Large intestine (tissue), 3 donors: ENCODE measurements around the gene DDX17. TPM values are rescaled to one million over a fixed set of nuclear protein-coding genes. Genes with fewer than 3 reads are reported as not detected.
"Not testable (repeated sequence)": the region's sequence is repeated elsewhere in the genome, so short reads cannot be mapped to it uniquely, and the experiment has no call there.

ENCODE experiments used
- DNase-seq, 2 donors: peaks; one replicate each; pipeline versions ENCODE4 v3.0.0 to v3.0.0-alpha.2; 2013
- H3K27ac ChIP-seq: one replicate; pipeline ENCODE4 v1.5.1; 2013; ENCODE audit warnings: low read length
- H3K27me3 ChIP-seq: 2 replicates; pipeline ENCODE4 v1.6.1; 2013; ENCODE audit warnings: low read length; ENCODE audit not compliant: control insufficient read depth, insufficient read depth
- H3K36me3 ChIP-seq: 2 replicates; pipeline ENCODE4 v1.6.1; 2013; ENCODE audit warnings: low read length; ENCODE audit not compliant: control insufficient read depth, insufficient read depth
- H3K4me1 ChIP-seq: one replicate; pipeline ENCODE4 v1.6.1; 2013; ENCODE audit warnings: low read length; ENCODE audit not compliant: control insufficient read depth, insufficient read depth
- H3K4me3 ChIP-seq: one replicate; pipeline ENCODE4 v1.5.1; 2013; ENCODE audit warnings: low read length
- H3K9me3 ChIP-seq: one replicate; pipeline ENCODE4 v1.6.1; 2013; ENCODE audit warnings: mild to moderate bottlenecking, low read depth, low read length, moderate library complexity; ENCODE audit not compliant: control insufficient read depth
- whole genome bisulfite sequencing: methylation state at CpG from one replicate; pipeline ENCODE4 v1.1.5; 2013; ENCODE audit warnings: low lambda C conversion rate; ENCODE audit not compliant: insufficient coverage; 5-methylcytosine and 5-hydroxymethylcytosine counted together
- polyA plus RNA-seq: library from polyadenylated mRNA; unstranded; fragments of 120-200 nt; gene quantifications from one replicate; pipeline ENCODE4 v1.2.1, GENCODE V29; 2013

Gene DDX17
- polyA plus RNA-seq, 1 donor, result 521 TPM

GRCh38 chr22:38482662-38483308, 23.3 kb downstream of the DDX17 start:
- no peaks in the 10 kb centered on the region for H3K9me3 ChIP-seq
- H3K27me3 ChIP-seq, result no peaks in the 10 kb centered on the region
- DNase-seq, result no peak
- H3K4me3 ChIP-seq, result no peak overlapping the region
- WGBS, result 100% methylated on average over 1 of the region's 6 CpGs
- H3K36me3 ChIP-seq, result peaks cover 72% of the 10 kb centered on the region
- no peak overlapping the region for H3K27ac ChIP-seq
- H3K4me1 ChIP-seq, result peaks cover 4% of the 10 kb centered on the region

- H3K4me3 ChIP-seq, result no peak overlapping the region
- WGBS, result no CpG with 5 or more reads among the region's 8 CpGs
- H3K36me3 ChIP-seq, result peaks cover 66% of the 10 kb centered on the region
- DNase-seq, result no peak
- no peak overlapping the region for H3K27ac ChIP-seq
- H3K9me3 ChIP-seq, result no peaks in the 10 kb centered on the region
- H3K27me3 ChIP-seq, result no peaks in the 10 kb centered on the region
- H3K4me1 ChIP-seq, result peaks cover 8% of the 10 kb centered on the region
Observed at GRCh38 chr22:38481871-38482332, 24.2 kb downstream of the DDX17 start.

- no peaks in the 10 kb centered on the region for H3K9me3 ChIP-seq
- no CpG with 5 or more reads among the region's 3 CpGs for WGBS
- H3K27me3 ChIP-seq, result no peaks in the 10 kb centered on the region
- H3K27ac ChIP-seq, result no peak overlapping the region
- peaks cover 62% of the 10 kb centered on the region for H3K36me3 ChIP-seq
- H3K4me3 ChIP-seq, result no peak overlapping the region
- DNase-seq, result no peak
- peaks cover 8% of the 10 kb centered on the region for H3K4me1 ChIP-seq
Observed at GRCh38 chr22:38481162-38481870, 24.8 kb downstream of the DDX17 start.

- H3K9me3 ChIP-seq, result no peaks in the 10 kb centered on the region
- no CpG with 5 or more reads among the region's 7 CpGs for WGBS
- DNase-seq, result no peak
- peaks cover 8% of the 10 kb centered on the region for H3K4me1 ChIP-seq
- no peak overlapping the region for H3K4me3 ChIP-seq
- no peaks in the 10 kb centered on the region for H3K27me3 ChIP-seq
- H3K36me3 ChIP-seq, result peaks cover 47% of the 10 kb centered on the region
- no peak overlapping the region for H3K27ac ChIP-seq
Observed at GRCh38 chr22:38479096-38479837, 26.8 kb downstream of the DDX17 start.

GRCh38 chr22:38477585-38477984, 28.5 kb downstream of the DDX17 start:
- no peaks in the 10 kb centered on the region for H3K9me3 ChIP-seq
- DNase-seq, result peak in 1 of 2 donors; percentile 66
- H3K27me3 ChIP-seq, result no peaks in the 10 kb centered on the region
- peaks cover 31% of the 10 kb centered on the region for H3K36me3 ChIP-seq
- peaks cover 8% of the 10 kb centered on the region for H3K4me1 ChIP-seq
- H3K27ac ChIP-seq, result peak overlapping the region; percentile 42
- no CpG with 5 or more reads among the region's 1 CpG for WGBS
- H3K4me3 ChIP-seq, result no peak overlapping the region

GRCh38 chr22:38474003-38474607, 32.0 kb downstream of the DDX17 start:
- no peaks in the 10 kb centered on the region for H3K27me3 ChIP-seq
- DNase-seq, result no peak
- H3K9me3 ChIP-seq, result no peaks in the 10 kb centered on the region
- H3K36me3 ChIP-seq, result peaks cover 8% of the 10 kb centered on the region
- H3K27ac ChIP-seq, result no peak overlapping the region
- WGBS, result no CpG with 5 or more reads among the region's 10 CpGs
- H3K4me3 ChIP-seq, result no peak overlapping the region
- peaks cover 8% of the 10 kb centered on the region for H3K4me1 ChIP-seq

GRCh38 chr22:38471237-38471636, 34.9 kb downstream of the DDX17 start:
- Histone ChIP-seq H3K4me1 (peaks cover 6% of the 10 kb centered on the region), H3K9me3 (no peaks in the 10 kb centered on the region), H3K27ac (no peak overlapping the region), H3K27me3 (peaks cover 6% of the 10 kb centered on the region), H3K36me3 (peaks cover 3% of the 10 kb centered on the region), H3K4me3 (no peak overlapping the region)
- no peak for DNase-seq
- 100% methylated on average over 1 of the region's 11 CpGs for WGBS

- not testable (repeated sequence) for H3K9me3 ChIP-seq, H3K4me1 ChIP-seq, H3K27ac ChIP-seq, H3K4me3 ChIP-seq, H3K36me3 ChIP-seq, DNase-seq
- WGBS, result no CpG with 5 or more reads among the region's 10 CpGs
- H3K27me3 ChIP-seq, result peaks cover 11% of the 10 kb centered on the region
Observed at GRCh38 chr22:38470179-38470578, 35.9 kb downstream of the DDX17 start.

- Histone ChIP-seq H3K9me3 (no peaks in the 10 kb centered on the region), H3K27me3 (peaks cover 11% of the 10 kb centered on the region), H3K36me3 (no peaks in the 10 kb centered on the region), H3K4me3 (no peak overlapping the region), H3K27ac (no peak overlapping the region), H3K4me1 (peaks cover 6% of the 10 kb centered on the region)
- 100% methylated on average over 1 of the region's 6 CpGs for WGBS
- DNase-seq, result no peak
Observed at GRCh38 chr22:38469306-38469781, 36.8 kb downstream of the DDX17 start.
